GM12873 (cell line): ENCODE results near the gene FCHSD2.

Experiments used
- TF ChIP-seq, protein P1 (sequence below): IDR thresholded peaks from 2 replicates; pipeline ENCODE4 v1.5.1; 2012; ENCODE audit warnings: low read depth, mild to moderate bottlenecking, moderate library complexity, low read length, control low read depth; ENCODE audit not compliant: insufficient read depth; ENCODE audit errors: missing control alignments

Gene FCHSD2

DNA sequence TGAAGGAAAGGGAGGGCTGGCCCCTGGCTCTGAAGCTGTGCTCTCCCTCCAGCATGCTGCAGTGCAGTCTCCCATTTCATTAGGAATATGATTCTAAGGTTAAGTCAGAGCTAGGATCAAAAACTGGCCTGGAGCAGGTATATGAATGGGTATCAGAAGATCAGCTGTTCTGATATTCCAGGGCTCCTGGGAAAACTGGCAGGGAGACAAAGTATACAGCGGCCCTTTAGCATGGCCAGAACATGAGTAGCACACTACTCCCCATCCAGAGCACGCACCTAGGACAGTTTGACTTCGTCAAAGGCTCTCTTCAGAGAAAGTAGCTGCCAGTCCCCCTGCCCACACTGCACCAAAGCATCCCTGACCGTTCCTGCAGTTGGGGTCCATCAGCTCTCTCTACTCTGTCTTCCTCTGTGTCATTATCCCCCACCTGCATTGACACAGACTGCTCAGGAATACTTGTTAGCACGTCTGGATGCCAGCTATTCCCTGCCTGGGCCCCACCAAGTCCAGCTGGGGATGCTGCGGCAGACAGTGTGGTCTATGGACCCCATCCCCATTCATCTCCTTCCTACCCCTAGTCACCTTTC is 4.0 kb upstream of the FCHSD2 start:
- TF ChIP-seq, protein P1, sequence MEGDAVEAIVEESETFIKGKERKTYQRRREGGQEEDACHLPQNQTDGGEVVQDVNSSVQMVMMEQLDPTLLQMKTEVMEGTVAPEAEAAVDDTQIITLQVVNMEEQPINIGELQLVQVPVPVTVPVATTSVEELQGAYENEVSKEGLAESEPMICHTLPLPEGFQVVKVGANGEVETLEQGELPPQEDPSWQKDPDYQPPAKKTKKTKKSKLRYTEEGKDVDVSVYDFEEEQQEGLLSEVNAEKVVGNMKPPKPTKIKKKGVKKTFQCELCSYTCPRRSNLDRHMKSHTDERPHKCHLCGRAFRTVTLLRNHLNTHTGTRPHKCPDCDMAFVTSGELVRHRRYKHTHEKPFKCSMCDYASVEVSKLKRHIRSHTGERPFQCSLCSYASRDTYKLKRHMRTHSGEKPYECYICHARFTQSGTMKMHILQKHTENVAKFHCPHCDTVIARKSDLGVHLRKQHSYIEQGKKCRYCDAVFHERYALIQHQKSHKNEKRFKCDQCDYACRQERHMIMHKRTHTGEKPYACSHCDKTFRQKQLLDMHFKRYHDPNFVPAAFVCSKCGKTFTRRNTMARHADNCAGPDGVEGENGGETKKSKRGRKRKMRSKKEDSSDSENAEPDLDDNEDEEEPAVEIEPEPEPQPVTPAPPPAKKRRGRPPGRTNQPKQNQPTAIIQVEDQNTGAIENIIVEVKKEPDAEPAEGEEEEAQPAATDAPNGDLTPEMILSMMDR: no peak

DNA sequence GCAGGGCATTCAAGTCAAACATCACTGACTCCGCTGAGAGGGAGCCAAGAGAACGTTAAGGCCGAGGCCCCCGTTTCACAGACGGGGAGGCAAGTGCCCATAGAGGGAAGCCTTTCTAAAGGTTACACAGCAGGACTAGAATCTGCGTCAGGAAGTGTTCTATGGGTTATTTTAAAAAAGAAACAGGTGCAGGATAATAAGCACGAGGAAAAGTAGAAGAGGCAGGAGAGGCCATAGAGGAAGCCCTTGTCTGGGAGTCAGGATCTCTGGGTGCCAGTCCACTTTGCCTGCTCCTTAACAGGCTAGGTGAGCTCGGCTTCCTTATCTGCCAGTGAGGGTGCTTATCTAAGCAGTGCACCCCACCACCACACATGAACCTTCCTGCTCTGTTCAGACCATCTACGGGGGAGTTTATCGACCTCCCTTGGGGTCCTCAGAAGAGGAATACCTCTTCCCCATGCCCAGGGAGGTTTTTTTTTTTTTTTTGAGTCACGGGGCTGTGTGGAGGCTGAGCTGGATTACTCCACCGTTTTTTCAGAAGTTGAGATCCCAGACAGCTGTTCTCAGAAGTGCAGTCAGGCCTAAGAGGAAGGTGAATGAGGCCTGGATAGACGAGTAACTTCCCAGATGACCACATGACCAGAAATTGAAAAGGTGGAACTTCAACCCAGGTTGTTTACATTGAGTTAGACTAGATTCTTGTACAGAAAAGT is 1.2 kb upstream of the FCHSD2 start:
- TF ChIP-seq, protein P1: no peak

DNA sequence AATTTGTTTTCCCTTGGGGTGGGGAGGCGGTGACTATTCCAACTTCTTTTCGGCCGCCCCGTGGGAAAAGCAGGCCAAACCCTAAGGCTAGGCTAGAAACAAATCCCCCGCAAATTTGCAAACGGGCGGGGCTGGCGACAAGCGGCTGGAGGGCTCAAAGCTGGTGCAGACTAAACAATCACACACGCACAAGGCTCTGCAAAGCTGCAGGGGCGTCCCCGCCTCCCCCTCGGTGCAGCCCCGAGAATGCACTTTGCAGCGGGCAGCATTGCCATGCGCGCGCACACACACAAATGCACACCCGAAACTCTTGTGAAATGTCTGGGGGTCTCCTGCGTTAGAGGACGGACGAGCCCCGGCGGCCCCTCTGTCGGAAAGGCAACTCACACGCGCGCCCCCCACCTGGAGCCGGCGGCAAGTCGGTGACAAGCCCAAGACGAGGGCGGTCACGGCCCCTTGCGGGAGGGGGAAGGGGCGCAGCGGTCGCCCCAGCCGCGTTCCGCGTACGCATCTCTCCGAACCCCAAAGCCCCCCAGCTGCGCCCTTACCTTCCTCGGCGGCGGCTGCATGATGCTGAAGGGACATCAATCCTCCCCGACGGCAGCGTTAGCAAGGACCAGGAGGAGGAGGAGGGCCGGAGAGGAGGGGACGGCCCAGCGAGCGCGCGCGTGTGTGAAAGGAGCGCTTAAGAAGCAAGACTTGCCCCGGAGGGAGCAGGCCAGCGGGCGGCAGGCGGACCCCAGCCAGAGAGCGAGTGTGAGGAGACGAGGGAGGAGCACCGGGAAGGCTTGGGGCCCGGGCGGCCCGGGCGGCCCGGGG is 600 bp downstream of the FCHSD2 start:
- TF ChIP-seq, protein P1: no peak

DNA sequence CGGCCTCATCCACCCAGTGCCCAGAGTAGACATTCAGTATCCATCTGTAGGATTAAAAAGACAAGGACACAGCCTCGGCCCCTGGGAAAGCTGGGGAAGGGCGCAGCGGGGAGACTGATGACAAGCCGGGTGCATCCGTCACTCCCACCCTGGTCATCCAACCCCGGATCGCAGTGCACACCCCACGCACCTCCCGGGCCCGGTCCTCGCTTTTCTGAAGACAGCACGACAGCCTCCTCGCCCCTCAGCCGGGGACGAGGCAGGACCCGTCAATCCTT is 1.1 kb downstream of the FCHSD2 start:
- TF ChIP-seq, protein P1: no peak

DNA sequence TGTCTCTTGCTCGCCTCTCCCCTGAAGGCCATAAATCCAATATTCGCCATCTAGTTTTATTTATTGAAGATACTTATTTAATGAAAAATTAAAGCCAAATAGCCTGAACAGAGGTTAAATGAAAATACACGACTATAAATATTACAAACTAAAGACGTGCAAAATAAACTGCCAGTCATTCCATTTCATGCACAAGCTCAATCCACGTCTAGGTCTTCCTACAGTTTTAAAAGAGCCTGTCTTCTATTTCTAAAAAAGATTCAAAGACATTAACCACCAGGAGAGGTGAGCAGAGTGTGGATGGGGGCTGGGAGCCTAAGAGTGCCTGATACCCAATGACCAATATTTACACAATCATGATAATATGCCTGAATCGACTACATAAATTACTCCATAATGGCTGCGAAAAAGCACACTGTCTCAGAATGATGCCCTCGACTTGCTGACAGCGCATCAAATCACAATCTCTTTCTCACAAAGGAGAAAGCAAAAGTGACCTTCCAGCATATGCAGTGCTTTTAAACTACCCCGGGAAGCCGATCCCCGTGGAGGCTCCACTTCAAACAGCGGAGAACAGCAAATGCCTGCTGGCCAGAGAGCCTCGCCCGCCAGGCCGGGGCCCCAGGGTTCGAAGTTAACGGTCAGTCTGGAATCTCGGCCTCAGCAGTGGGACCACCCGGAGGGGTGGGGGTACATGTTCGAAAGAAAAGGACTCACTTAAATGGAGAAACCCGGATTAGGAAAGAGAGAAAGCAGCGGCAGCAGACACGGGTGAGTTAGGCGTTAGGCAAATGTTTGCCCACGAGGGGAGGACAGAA is 1.7 kb downstream of the FCHSD2 start:
- TF ChIP-seq, protein P1: no peak

DNA sequence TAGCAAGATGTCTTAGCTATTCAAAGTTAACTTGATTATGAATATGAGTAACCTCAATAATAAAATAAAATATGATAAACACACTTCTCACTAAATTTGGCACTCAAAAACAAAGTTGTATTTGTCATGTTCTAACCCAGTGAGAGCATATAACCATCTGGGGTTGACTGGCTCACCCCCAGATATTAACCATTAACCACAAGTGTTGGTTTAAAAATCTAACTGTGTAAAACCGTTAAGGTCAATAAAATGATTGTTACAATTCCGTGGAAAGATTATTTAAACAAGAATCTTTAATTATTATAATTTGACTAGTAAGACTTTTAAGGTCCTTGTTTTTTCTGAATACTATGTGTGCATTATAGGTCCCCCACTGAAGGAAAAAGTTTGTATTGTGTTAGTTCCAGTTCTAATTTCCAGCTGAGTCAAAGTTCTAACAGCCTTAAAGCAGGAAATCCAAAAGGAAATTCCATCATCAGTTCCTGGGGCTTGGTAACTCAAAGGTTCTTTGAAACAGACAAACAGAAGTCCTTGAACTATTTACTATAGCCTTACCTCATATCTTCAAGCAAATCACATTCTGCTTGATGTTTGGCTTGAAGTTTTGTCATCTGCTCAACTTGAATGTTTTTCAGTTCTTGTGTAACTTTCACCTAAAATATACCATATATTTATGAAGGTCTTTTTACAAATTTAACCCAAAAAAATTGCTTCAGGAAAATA is 2.5 kb downstream of the FCHSD2 start:
- TF ChIP-seq, protein P1: no peak

DNA sequence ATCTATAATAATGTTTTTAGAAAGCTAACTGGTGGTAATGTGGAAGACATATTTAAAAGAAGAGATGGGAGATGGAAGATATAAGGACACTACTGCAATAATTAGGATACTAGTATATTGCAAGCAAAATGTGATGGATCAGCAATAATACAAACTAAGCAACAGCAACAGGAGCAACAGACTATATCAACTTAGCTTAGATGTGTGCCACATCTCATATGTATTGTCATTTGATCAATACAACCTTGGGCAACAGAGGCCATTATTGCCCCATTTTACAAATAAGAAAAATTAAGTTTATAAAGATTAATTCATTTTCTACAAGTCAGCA is 4.2 kb downstream of the FCHSD2 start:
- TF ChIP-seq, protein P1: no peak
